ENCODE results near the gene BUD13. TPM values are rescaled to one million over a fixed set of nuclear protein-coding genes. Genes with fewer than 3 reads are reported as not detected.
A peak's percentile ranks its signal among the peaks of the same experiment; 100 is the strongest.

The BUD13 gene
- total and polyA plus RNA-seq, 2 of the 13 experiments (the other 11 are each of a cell fraction or from before 2014, with no cell fraction given) = 13.3 to 25.9 TPM

DNA sequence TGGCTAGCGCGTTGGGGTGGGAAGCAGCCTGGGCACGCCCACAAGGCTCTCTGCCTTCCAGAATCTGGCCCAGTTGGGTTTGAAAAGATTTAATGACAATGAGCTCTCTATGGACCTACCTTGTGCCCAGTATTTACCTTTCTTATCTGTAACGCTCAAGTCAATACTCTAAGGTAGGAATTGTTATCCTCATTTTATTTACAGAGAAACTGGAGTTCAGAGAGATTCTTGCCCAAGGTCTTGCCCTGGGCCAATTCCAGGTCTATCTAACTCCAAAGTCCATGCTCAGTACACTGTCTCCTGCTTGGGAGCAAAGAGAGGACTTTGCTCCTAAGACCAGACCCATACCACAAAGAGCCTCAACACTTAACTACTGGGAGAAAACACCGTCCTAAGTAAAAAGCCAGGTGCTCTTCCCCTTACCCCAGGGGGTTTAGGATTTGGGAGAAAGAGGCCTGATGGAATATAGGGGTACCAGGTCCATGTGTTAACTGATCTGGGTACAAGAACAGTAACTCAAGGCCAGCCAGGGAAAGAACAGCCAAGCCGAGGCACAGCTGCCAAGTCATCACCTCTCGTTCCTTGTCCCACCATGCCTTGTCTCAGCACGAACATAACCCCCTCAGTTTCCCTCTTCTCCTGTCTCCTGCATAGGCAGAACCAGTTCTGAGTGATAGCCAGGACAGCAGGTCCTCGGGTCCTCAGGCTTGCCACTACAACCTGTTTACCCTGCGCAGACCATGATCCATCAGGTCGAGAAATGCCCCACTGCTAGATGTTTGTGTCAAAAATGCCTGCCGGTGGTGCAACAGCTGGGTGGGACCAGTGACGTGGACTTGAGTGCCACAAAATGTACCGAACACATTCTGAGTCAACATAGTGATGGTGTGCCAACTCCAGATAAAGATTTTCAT is 35.7 kb upstream of the BUD13 start (continued):
- TF ChIP-seq, protein P1, sequence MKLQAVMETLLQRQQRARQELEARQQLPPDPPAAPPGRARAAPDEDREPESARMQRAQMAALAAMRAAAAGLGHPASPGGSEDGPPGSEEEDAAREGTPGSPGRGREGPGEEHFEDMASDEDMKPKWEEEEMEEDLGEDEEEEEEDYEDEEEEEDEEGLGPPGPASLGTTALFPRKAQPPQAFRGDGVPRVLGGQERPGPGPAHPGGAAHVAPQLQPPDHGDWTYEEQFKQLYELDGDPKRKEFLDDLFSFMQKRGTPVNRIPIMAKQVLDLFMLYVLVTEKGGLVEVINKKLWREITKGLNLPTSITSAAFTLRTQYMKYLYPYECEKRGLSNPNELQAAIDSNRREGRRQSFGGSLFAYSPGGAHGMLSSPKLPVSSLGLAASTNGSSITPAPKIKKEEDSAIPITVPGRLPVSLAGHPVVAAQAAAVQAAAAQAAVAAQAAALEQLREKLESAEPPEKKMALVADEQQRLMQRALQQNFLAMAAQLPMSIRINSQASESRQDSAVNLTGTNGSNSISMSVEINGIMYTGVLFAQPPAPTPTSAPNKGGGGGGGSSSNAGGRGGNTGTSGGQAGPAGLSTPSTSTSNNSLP (IDR thresholded peaks at IDR 0.05; ENCODE audit: low read depth, low read length) = peak; percentile 85
- no peak for TF ChIP-seq NFRKB (IDR thresholded peaks at IDR 0.05)
- TF ChIP-seq KLF13 (CRISPR knock-in tag; IDR thresholded peaks at IDR 0.05) = no peak
- peak; percentile 93 for TF ChIP-seq PITX1 (CRISPR knock-in tag; IDR thresholded peaks at IDR 0.05)
- TF ChIP-seq, protein P2, sequence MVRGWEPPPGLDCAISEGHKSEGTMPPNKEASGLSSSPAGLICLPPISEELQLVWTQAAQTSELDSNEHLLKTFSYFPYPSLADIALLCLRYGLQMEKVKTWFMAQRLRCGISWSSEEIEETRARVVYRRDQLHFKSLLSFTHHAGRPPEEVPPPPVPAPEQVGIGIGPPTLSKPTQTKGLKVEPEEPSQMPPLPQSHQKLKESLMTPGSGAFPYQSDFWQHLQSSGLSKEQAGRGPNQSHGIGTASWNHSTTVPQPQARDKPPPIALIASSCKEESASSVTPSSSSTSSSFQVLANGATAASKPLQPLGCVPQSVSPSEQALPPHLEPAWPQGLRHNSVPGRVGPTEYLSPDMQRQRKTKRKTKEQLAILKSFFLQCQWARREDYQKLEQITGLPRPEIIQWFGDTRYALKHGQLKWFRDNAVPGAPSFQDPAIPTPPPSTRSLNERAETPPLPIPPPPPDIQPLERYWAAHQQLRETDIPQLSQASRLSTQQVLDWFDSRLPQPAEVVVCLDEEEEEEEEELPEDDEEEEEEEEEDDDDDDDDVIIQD (CRISPR knock-in tag; IDR thresholded peaks at IDR 0.05; ENCODE audit: low read depth) = peak; percentile 40
- peak; percentile 68; the same call in 1 of the 2 replicates for TF ChIP-seq HOXD1 (CRISPR knock-in tag; IDR thresholded peaks at IDR 0.05)
- TF ChIP-seq, protein P3, sequence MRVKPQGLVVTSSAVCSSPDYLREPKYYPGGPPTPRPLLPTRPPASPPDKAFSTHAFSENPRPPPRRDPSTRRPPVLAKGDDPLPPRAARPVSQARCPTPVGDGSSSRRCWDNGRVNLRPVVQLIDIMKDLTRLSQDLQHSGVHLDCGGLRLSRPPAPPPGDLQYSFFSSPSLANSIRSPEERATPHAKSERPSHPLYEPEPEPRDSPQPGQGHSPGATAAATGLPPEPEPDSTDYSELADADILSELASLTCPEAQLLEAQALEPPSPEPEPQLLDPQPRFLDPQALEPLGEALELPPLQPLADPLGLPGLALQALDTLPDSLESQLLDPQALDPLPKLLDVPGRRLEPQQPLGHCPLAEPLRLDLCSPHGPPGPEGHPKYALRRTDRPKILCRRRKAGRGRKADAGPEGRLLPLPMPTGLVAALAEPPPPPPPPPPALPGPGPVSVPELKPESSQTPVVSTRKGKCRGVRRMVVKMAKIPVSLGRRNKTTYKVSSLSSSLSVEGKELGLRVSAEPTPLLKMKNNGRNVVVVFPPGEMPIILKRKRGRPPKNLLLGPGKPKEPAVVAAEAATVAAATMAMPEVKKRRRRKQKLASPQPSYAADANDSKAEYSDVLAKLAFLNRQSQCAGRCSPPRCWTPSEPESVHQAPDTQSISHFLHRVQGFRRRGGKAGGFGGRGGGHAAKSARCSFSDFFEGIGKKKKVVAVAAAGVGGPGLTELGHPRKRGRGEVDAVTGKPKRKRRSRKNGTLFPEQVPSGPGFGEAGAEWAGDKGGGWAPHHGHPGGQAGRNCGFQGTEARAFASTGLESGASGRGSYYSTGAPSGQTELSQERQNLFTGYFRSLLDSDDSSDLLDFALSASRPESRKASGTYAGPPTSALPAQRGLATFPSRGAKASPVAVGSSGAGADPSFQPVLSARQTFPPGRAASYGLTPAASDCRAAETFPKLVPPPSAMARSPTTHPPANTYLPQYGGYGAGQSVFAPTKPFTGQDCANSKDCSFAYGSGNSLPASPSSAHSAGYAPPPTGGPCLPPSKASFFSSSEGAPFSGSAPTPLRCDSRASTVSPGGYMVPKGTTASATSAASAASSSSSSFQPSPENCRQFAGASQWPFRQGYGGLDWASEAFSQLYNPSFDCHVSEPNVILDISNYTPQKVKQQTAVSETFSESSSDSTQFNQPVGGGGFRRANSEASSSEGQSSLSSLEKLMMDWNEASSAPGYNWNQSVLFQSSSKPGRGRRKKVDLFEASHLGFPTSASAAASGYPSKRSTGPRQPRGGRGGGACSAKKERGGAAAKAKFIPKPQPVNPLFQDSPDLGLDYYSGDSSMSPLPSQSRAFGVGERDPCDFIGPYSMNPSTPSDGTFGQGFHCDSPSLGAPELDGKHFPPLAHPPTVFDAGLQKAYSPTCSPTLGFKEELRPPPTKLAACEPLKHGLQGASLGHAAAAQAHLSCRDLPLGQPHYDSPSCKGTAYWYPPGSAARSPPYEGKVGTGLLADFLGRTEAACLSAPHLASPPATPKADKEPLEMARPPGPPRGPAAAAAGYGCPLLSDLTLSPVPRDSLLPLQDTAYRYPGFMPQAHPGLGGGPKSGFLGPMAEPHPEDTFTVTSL (CRISPR knock-in tag; IDR thresholded peaks at IDR 0.05; ENCODE audit: borderline replicate concordance) = peak; percentile 89; the same call in 1 of the 2 replicates
- TF ChIP-seq, protein P4, sequence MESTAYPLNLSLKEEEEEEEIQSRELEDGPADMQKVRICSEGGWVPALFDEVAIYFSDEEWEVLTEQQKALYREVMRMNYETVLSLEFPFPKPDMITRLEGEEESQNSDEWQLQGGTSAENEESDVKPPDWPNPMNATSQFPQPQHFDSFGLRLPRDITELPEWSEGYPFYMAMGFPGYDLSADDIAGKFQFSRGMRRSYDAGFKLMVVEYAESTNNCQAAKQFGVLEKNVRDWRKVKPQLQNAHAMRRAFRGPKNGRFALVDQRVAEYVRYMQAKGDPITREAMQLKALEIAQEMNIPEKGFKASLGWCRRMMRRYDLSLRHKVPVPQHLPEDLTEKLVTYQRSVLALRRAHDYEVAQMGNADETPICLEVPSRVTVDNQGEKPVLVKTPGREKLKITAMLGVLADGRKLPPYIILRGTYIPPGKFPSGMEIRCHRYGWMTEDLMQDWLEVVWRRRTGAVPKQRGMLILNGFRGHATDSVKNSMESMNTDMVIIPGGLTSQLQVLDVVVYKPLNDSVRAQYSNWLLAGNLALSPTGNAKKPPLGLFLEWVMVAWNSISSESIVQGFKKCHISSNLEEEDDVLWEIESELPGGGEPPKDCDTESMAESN (CRISPR knock-in tag; conservative IDR thresholded peaks at IDR 0.05) = peak; percentile 47; the same call in 1 of the 2 replicates
- 0 out of 2 replicates have a peak, but pooled peaks have one; percentile 17 for TF ChIP-seq ZNF292 (CRISPR knock-in tag; IDR thresholded peaks at IDR 0.05; ENCODE audit: borderline replicate concordance, low read depth)
- TF ChIP-seq ZIK1 (CRISPR knock-in tag; IDR thresholded peaks at IDR 0.05; ENCODE audit: borderline replicate concordance, low read depth) = peak; percentile 61; the same call in 1 of the 2 replicates
- TF ChIP-seq THAP11 (CRISPR knock-in tag; IDR thresholded peaks at IDR 0.05) = peak; percentile 58; the same call in 1 of the 2 replicates
- TF ChIP-seq SNAPC2 (CRISPR knock-in tag; IDR thresholded peaks at IDR 0.05) = peak; percentile 68; the same call in 1 of the 2 replicates
- TF ChIP-seq MED13 (CRISPR knock-in tag; IDR thresholded peaks at IDR 0.05) = peak; percentile 93; the same call in 1 of the 2 replicates
- TF ChIP-seq ZNF766 (CRISPR knock-in tag; IDR thresholded peaks at IDR 0.05; ENCODE audit: borderline replicate concordance) = no peak
- no peak; the same call in none of the 2 replicates for TF ChIP-seq KLF11 (CRISPR knock-in tag; IDR thresholded peaks at IDR 0.05)
- TF ChIP-seq ZNF589 (CRISPR knock-in tag; conservative IDR thresholded peaks at IDR 0.05) = no peak
- TF ChIP-seq GFI1 (CRISPR knock-in tag; IDR thresholded peaks at IDR 0.05; ENCODE audit: borderline replicate concordance) = peak; percentile 94
- peak; percentile 67 for TF ChIP-seq KDM3A (CRISPR knock-in tag; IDR thresholded peaks at IDR 0.05; ENCODE audit: low read depth)

Data from HepG2 (cell line).